Measurements from ENCODE around the gene SP140. TPM values are rescaled to one million over a fixed set of nuclear protein-coding genes. Genes with fewer than 3 reads are reported as not detected.

Gene SP140
- total and polyA plus RNA-seq, 2 of the 8 experiments (the other 6 are each of a cell fraction or from before 2014, with no cell fraction given) = 0.23 to 1.3 TPM

GRCh38 chr2:230246206-230246605 lies 20.7 kb downstream of the SP140 start:
- H3K27me3 ChIP-seq (replicated peaks in 1 of 4; ENCODE audit: control insufficient read depth in 3 of 4, extremely low read depth in 1 of 4, insufficient read depth in 3 of 4, low read length in 3 of 4) = no peaks in the 10 kb centered on the region
- H3K4ac ChIP-seq (replicated peaks; ENCODE audit: insufficient read length, low read depth, low read length) = no peak overlapping the region
- H2BK5ac ChIP-seq (ENCODE audit: low read depth, low read length) = no peak overlapping the region
- H3K4me2 ChIP-seq (ENCODE audit: insufficient read depth in 1 of 2, low read depth in 2 of 2, low read length in 2 of 2) = no peak overlapping the region
- H2BK12ac ChIP-seq (ENCODE audit: low read depth, low read length) = no peak overlapping the region
- no peak overlapping the region for H3K18ac ChIP-seq (ENCODE audit: extremely low read depth, low read length)
- no peaks in the 10 kb centered on the region for H4K20me1 ChIP-seq (replicated peaks in 1 of 2; ENCODE audit: control insufficient read depth in 1 of 2, insufficient read depth in 2 of 2, low read length in 2 of 2)
- H3K27ac ChIP-seq (ENCODE audit: low read depth, low read length) = no peak overlapping the region
- H3K9me3 ChIP-seq (ENCODE audit: insufficient read depth in 2 of 2, low read depth in 1 of 2, low read length in 1 of 2) = no peaks in the 10 kb centered on the region
- H3K4me3 ChIP-seq (ENCODE audit: extremely low read depth in 1 of 4, insufficient read depth in 2 of 4, low read depth in 3 of 4, low read length in 4 of 4) = no peak overlapping the region
- no peak overlapping the region for H2AK5ac ChIP-seq (ENCODE audit: low read depth, low read length)
- H3K79me1 ChIP-seq (ENCODE audit: low read depth, low read length) = no peaks in the 10 kb centered on the region
- H3K23ac ChIP-seq (ENCODE audit: insufficient read length) = no peak overlapping the region
- H4K91ac ChIP-seq (replicated peaks; ENCODE audit: insufficient read length, low read length) = no peak overlapping the region
- POLR2A ChIA-PET (ENCODE audit: partially characterized antibody) = no interaction called here
- H2BK15ac ChIP-seq (ENCODE audit: low read length) = no peak overlapping the region
- CTCF ChIA-PET (ENCODE audit: partially characterized antibody) = no interaction called here
- no peak overlapping the region for H2BK120ac ChIP-seq (replicated peaks; ENCODE audit: low read depth, low read length)
- no peak for FAIRE-seq
- 85% methylated on average over 3 of the region's 3 CpGs; no CpG with 5 or more reads in 1 of the 2 experiments for WGBS, 2 experiments (ENCODE audit: extremely low coverage in 1 of 2, insufficient coverage in 1 of 2, insufficient read length in 1 of 2, insufficient replicate concordance in 2 of 2, low coverage in 1 of 2, low lambda C conversion rate in 2 of 2, missing lambda C conversion rate in 1 of 2)
- no peaks in the 10 kb centered on the region for H3K4me1 ChIP-seq (replicated peaks in 1 of 4; ENCODE audit: control insufficient read depth in 3 of 4, insufficient read depth in 4 of 4, low read length in 3 of 4)
- peaks cover 1% of the 10 kb centered on the region; the same call in 1 of the 2 replicates for H3K23me2 ChIP-seq (ENCODE audit: low read depth, low read length)
- H3K79me2 ChIP-seq (ENCODE audit: control insufficient read depth in 1 of 2, insufficient read depth in 2 of 2, low read length in 2 of 2) = no peaks in the 10 kb centered on the region
- H3K36me3 ChIP-seq (ENCODE audit: control insufficient read depth in 2 of 4, insufficient read depth in 4 of 4, low read length in 3 of 4) = no peaks in the 10 kb centered on the region
- H3K9ac ChIP-seq (replicated peaks in 1 of 4; ENCODE audit: extremely low read depth in 1 of 4, low read depth in 3 of 4, low read length in 3 of 4) = no peak overlapping the region
- no peak overlapping the region for H2BK20ac ChIP-seq (ENCODE audit: low read length)
- DNase-seq (ENCODE audit: low read depth in 1 of 2, low spot score in 2 of 2) = no peak
- H2AFZ ChIP-seq (ENCODE audit: low read length) = no peak overlapping the region
- H3K56ac ChIP-seq (replicated peaks; ENCODE audit: insufficient read length, low read depth, low read length) = no peak overlapping the region
- no peak overlapping the region for H4K5ac ChIP-seq (ENCODE audit: insufficient read length, low read depth, low read length)
- no peak overlapping the region for H3K14ac ChIP-seq (ENCODE audit: insufficient read length)
- no peak overlapping the region for H4K8ac ChIP-seq (ENCODE audit: extremely low read depth, insufficient read depth, low read length)
- TF ChIP-seq RXRA (IDR thresholded peaks at IDR 0.05; ENCODE audit: insufficient read depth, low read depth, low read length) (no peak), RAD21 (IDR thresholded peaks at IDR 0.05 in 1 of 2, conservative IDR thresholded peaks at IDR 0.05 in 1 of 2; ENCODE audit: low read depth in 2 of 2, low read length in 2 of 2) (no peak), CTCF (IDR thresholded peaks at IDR 0.05; ENCODE audit: control extremely low read depth in 1 of 3, insufficient read depth in 1 of 3, low read depth in 1 of 3, low read length in 3 of 3) (no peak), KDM1A (IDR thresholded peaks at IDR 0.05; ENCODE audit: borderline replicate concordance, low read length) (no peak), KDM4A (IDR thresholded peaks at IDR 0.05; ENCODE audit: low read depth, low read length, severe bottlenecking) (no peak), CBX5 (IDR thresholded peaks at IDR 0.05; ENCODE audit: low read depth, low read length) (no peak), EP300 (IDR thresholded peaks at IDR 0.05; ENCODE audit: borderline replicate concordance in 1 of 2, low read depth in 2 of 2, low read length in 2 of 2) (no peak), MAFK (IDR thresholded peaks at IDR 0.05; ENCODE audit: low read depth, low read length) (no peak), CHD2 (IDR thresholded peaks at IDR 0.05; ENCODE audit: low read length) (no peak), POLR2A (IDR thresholded peaks at IDR 0.05; ENCODE audit: control extremely low read depth in 1 of 2, low read depth in 2 of 2, low read length in 2 of 2) (no peak), TEAD4 (IDR thresholded peaks at IDR 0.05; ENCODE audit: low read depth, low read length) (no peak), SAP30 (IDR thresholded peaks at IDR 0.05; ENCODE audit: insufficient read depth, insufficient replicate concordance, low read length) (no peak)
